ENCODE data around the gene CARD9. TPM values are rescaled to one million over a fixed set of nuclear protein-coding genes. Genes with fewer than 3 reads are reported as not detected.

The CARD9 gene
- total and polyA plus RNA-seq, 2 donors, result 2.8 to 3.5 TPM

- Histone ChIP-seq H3K36me3 (ENCODE audit: control insufficient read depth in 2 of 2, insufficient read depth in 2 of 2, low read length in 1 of 2) (no peaks in the 10 kb centered on the region), H3K27ac (ENCODE audit: low read depth in 1 of 2, low read length in 1 of 2) (no peak overlapping the region), H3K4me3 (ENCODE audit: low read length in 2 of 2) (no peak overlapping the region), H3K9me3 (ENCODE audit: control insufficient read depth in 2 of 2, insufficient read depth in 1 of 2, low read length in 1 of 2) (no peaks in the 10 kb centered on the region), H3K4me1 (ENCODE audit: control insufficient read depth in 2 of 2, insufficient read depth in 2 of 2, low read length in 2 of 2) (peaks cover 20 to 60% of the 10 kb centered on the region in 2 donors), H3K27me3 (ENCODE audit: control insufficient read depth in 2 of 2, insufficient read depth in 1 of 2, low read length in 1 of 2) (peaks cover 0 to 18% of the 10 kb centered on the region in 2 donors)
- DNase-seq (ENCODE audit: low read depth in 6 of 9, low spot score in 9 of 9), result no peak
- WGBS, result 98% methylated on average over 15 of the region's 15 CpGs
Observed at GRCh38 chr9:136331030-136331429, 42.4 kb downstream of the CARD9 start.

DNA sequence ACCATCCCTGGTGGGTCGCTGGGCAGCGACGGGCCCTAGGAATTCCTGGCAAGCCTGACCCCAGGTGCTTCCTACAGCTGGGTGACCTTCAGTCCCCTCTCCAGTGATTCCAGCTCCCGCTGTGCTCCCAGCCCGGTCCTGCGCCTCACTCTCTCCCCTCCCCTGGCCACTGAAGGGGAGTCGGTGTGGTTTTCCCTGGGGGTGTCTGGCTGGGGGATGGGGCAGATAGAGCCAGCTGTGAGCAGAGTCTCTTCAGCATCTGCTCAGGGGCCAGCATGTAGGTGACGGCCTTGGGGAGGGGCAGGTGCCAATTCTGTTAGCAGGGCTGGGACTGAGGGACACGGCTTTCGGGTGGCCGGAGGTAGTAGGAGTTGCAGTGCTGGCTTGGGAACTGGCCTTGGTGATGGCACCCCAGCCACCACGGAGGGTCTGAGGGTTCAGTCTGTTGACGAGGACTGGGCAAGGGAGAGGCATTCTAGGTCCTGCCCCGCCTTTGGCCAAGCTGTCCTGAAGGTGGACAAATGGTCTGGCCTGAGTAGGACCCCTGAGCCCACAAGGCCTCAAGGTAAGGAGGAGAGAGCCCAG, 43.0 kb downstream of the CARD9 start:
- Histone ChIP-seq H3K27ac (ENCODE audit: low read depth in 1 of 2, low read length in 1 of 2) (no peak overlapping the region), H3K36me3 (ENCODE audit: control insufficient read depth in 2 of 2, insufficient read depth in 2 of 2, low read length in 1 of 2) (no peaks in the 10 kb centered on the region), H3K4me1 (ENCODE audit: control insufficient read depth in 2 of 2, insufficient read depth in 2 of 2, low read length in 2 of 2) (peaks cover 24 to 65% of the 10 kb centered on the region in 2 donors), H3K9me3 (ENCODE audit: control insufficient read depth in 2 of 2, insufficient read depth in 1 of 2, low read length in 1 of 2) (no peaks in the 10 kb centered on the region), H3K27me3 (ENCODE audit: control insufficient read depth in 2 of 2, insufficient read depth in 1 of 2, low read length in 1 of 2) (peaks cover 0 to 21% of the 10 kb centered on the region in 2 donors), H3K4me3 (ENCODE audit: low read length in 2 of 2) (no peak overlapping the region)
- no peak for DNase-seq (ENCODE audit: low read depth in 6 of 9, low spot score in 9 of 9)
- WGBS, result 88% methylated on average over 14 of the region's 14 CpGs

GRCh38 chr9:136329636-136330405, 43.6 kb downstream of the CARD9 start:
- Histone ChIP-seq H3K36me3 (ENCODE audit: control insufficient read depth in 2 of 2, insufficient read depth in 2 of 2, low read length in 1 of 2) (no peaks in the 10 kb centered on the region), H3K27ac (ENCODE audit: low read depth in 1 of 2, low read length in 1 of 2) (no peak overlapping the region), H3K4me1 (ENCODE audit: control insufficient read depth in 2 of 2, insufficient read depth in 2 of 2, low read length in 2 of 2) (peaks cover 24 to 71% of the 10 kb centered on the region in 2 donors), H3K9me3 (ENCODE audit: control insufficient read depth in 2 of 2, insufficient read depth in 1 of 2, low read length in 1 of 2) (no peaks in the 10 kb centered on the region), H3K27me3 (ENCODE audit: control insufficient read depth in 2 of 2, insufficient read depth in 1 of 2, low read length in 1 of 2) (peaks cover 0 to 21% of the 10 kb centered on the region in 2 donors), H3K4me3 (ENCODE audit: low read length in 2 of 2) (no peak overlapping the region)
- 93% methylated on average over 23 of the region's 23 CpGs for WGBS
- DNase-seq (ENCODE audit: low read depth in 6 of 9, low spot score in 9 of 9), result no peak

DNA sequence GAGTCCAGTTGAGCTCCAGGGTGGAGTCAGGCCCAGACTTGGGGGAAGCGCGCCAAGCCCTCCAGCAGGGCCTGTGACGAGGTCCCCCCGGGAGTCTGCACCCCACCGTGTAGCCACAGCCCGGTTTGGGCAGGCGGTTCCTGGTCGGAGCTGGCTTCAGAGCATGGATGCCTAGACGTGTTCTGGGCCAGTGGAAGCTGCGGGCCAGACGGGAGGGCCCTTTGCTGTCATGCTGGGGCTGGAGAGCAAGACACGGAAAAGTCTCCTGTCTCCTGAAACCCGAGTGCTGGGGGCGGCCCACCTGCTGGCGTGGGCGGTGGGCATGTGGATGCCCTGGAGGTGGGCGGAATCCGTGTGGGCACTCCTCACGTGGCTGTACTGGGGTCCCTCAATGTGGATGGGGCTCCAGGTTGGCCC, 44.2 kb downstream of the CARD9 start:
- no peak for DNase-seq (ENCODE audit: low read depth in 6 of 9, low spot score in 9 of 9)
- peaks cover 0 to 21% of the 10 kb centered on the region in 2 donors for H3K27me3 ChIP-seq (ENCODE audit: control insufficient read depth in 2 of 2, insufficient read depth in 1 of 2, low read length in 1 of 2)

DNA sequence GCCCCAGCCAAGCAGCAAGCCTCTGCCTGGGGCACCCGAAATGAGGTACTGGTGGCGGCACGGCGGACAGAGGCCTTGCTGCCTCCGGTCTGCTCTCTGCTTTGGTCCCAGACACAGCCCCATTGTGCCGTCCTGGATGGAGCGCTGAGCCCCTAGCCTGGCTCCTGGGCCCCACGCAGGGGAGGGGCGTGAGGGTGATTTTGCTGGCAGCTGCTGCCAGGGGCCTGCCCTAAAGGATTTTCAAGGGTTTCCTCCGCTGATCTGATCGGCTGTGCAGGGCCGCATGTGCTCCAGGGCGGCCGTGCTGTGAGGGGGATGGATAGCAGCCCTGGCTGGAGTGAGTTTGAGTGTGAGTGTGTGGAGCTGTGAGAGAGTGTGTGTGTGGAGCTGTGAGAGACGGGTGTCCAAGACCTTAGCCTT, 44.8 kb downstream of the CARD9 start:
- H3K36me3 ChIP-seq (ENCODE audit: control insufficient read depth in 2 of 2, insufficient read depth in 2 of 2, low read length in 1 of 2), result no peaks in the 10 kb centered on the region
- peaks cover 0 to 21% of the 10 kb centered on the region in 2 donors for H3K27me3 ChIP-seq (ENCODE audit: control insufficient read depth in 2 of 2, insufficient read depth in 1 of 2, low read length in 1 of 2)
- DNase-seq (ENCODE audit: low read depth in 6 of 9, low spot score in 9 of 9), result peak in 1 of 9 donors; percentile 57
- H3K9me3 ChIP-seq (ENCODE audit: control insufficient read depth in 2 of 2, insufficient read depth in 1 of 2, low read length in 1 of 2), result no peaks in the 10 kb centered on the region
- WGBS, result 15% methylated on average over 15 of the region's 15 CpGs
- H3K4me3 ChIP-seq (ENCODE audit: low read length in 2 of 2), result peak overlapping the region; percentile 42 to 70
- peaks cover 24 to 82% of the 10 kb centered on the region in 2 donors for H3K4me1 ChIP-seq (ENCODE audit: control insufficient read depth in 2 of 2, insufficient read depth in 2 of 2, low read length in 2 of 2)
- peak overlapping the region in 1 of 2 donors; percentile 41 for H3K27ac ChIP-seq (ENCODE audit: low read depth in 1 of 2, low read length in 1 of 2)

More for the DNA sequence above, 44.2 kb downstream of the CARD9 start:
- WGBS, result 87% methylated on average over 19 of the region's 19 CpGs
- Histone ChIP-seq H3K4me1 (ENCODE audit: control insufficient read depth in 2 of 2, insufficient read depth in 2 of 2, low read length in 2 of 2) (peaks cover 24 to 77% of the 10 kb centered on the region in 2 donors), H3K27ac (ENCODE audit: low read depth in 1 of 2, low read length in 1 of 2) (no peak overlapping the region), H3K36me3 (ENCODE audit: control insufficient read depth in 2 of 2, insufficient read depth in 2 of 2, low read length in 1 of 2) (no peaks in the 10 kb centered on the region), H3K4me3 (ENCODE audit: low read length in 2 of 2) (peak overlapping the region in 1 of 2 donors; percentile 42), H3K9me3 (ENCODE audit: control insufficient read depth in 2 of 2, insufficient read depth in 1 of 2, low read length in 1 of 2) (no peaks in the 10 kb centered on the region)

DNA sequence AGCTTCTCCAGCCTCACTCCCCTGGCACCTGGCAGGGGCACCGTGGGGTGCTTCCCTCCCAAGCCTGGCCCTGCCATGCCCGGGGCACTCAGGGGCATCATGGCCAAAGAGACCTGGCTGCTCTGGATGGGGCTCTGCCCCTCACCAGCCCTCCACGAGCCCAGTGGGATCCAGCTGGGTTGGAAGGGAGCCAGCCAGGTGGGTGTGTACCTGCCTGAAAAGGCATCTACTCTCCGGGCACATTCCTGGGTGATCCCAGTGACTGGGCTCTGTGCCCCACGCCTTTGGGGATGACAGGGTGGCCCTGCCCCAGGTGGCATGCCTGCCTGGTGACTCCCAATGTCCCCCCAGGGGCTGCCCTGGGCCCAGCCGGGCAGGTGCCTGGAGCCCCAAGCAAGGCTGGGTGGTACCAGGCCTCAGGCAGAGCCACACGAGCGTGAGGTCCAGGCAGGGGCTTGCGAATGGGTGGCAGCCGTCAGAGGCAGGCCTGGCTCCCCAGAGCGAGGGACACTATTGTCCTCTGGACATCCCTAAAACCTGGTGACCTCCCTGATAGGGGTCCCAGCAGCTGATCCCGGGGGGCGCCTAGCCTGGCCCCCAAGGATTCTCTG, 45.4 kb downstream of the CARD9 start:
- H3K4me3 ChIP-seq (ENCODE audit: low read length in 2 of 2), result peak overlapping the region; percentile 42 to 70
- DNase-seq (ENCODE audit: low read depth in 6 of 9, low spot score in 9 of 9), result no peak
- peak overlapping the region in 1 of 2 donors; percentile 41 for H3K27ac ChIP-seq (ENCODE audit: low read depth in 1 of 2, low read length in 1 of 2)
- no peaks in the 10 kb centered on the region for H3K36me3 ChIP-seq (ENCODE audit: control insufficient read depth in 2 of 2, insufficient read depth in 2 of 2, low read length in 1 of 2)
- WGBS, result 22% methylated on average over 13 of the region's 13 CpGs
- peaks cover 0 to 21% of the 10 kb centered on the region in 2 donors for H3K27me3 ChIP-seq (ENCODE audit: control insufficient read depth in 2 of 2, insufficient read depth in 1 of 2, low read length in 1 of 2)
- H3K9me3 ChIP-seq (ENCODE audit: control insufficient read depth in 2 of 2, insufficient read depth in 1 of 2, low read length in 1 of 2), result no peaks in the 10 kb centered on the region
- H3K4me1 ChIP-seq (ENCODE audit: control insufficient read depth in 2 of 2, insufficient read depth in 2 of 2, low read length in 2 of 2), result peaks cover 26 to 82% of the 10 kb centered on the region in 2 donors

DNA sequence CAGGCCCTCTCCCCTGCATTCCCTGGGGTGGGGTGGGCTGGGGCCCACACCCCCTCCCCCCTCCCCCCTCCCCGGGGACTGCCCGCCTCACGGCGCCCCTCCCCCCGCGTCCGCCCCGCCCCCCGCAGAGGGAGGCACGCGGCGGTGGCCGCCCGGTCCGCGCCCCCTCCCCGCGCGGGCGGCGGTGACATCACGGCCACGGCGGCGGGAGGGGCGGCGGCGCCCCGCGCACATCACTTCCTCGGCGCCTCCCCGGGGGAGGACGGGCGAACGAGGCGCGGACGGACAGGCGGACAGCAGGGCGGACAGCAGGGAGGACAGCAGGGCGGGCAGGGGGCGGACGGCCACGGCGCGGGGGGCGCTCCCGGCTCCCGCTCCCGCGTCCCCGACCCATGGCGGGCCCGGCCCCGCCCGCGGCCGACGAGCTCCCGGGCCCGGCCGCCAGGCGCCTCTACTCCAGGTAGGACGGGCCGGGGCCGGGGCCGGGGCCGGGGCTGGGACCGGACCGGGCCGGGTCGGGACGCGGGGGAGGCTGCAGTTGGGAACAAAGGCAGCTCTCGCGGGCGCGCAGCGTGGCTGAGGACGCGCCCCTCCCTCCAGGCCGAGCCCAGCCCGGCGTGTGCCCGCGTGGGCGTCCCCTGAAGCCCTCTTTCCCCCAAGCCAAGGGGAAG, 46.0 kb downstream of the CARD9 start, which contains the start of gene GPSM1:
Gene GPSM1, plus strand, starts transcription at position 236 of the 671 bp plus-strand sequence. Its CDS starts 157 bp downstream, at position 393.
- no peaks in the 10 kb centered on the region for H3K9me3 ChIP-seq (ENCODE audit: control insufficient read depth in 2 of 2, insufficient read depth in 1 of 2, low read length in 1 of 2)
- peaks cover 0 to 21% of the 10 kb centered on the region in 2 donors for H3K27me3 ChIP-seq (ENCODE audit: control insufficient read depth in 2 of 2, insufficient read depth in 1 of 2, low read length in 1 of 2)
- H3K4me3 ChIP-seq (ENCODE audit: low read length in 2 of 2), result peak within 1 kb of the TSS; percentile 42 to 70
- peak within 1 kb of the TSS in 1 of 2 donors; percentile 78 for H3K27ac ChIP-seq (ENCODE audit: low read depth in 1 of 2, low read length in 1 of 2)
- peaks cover 26 to 82% of the 10 kb centered on the region in 2 donors for H3K4me1 ChIP-seq (ENCODE audit: control insufficient read depth in 2 of 2, insufficient read depth in 2 of 2, low read length in 2 of 2)
- peak in 2 of 9 donors; percentile 47 for DNase-seq (ENCODE audit: low read depth in 6 of 9, low spot score in 9 of 9)
- H3K36me3 ChIP-seq (ENCODE audit: control insufficient read depth in 2 of 2, insufficient read depth in 2 of 2, low read length in 1 of 2), result no peaks in the 10 kb centered on the region
- WGBS, result under 1% methylated on average over 79 of the region's 88 CpGs

DNA sequence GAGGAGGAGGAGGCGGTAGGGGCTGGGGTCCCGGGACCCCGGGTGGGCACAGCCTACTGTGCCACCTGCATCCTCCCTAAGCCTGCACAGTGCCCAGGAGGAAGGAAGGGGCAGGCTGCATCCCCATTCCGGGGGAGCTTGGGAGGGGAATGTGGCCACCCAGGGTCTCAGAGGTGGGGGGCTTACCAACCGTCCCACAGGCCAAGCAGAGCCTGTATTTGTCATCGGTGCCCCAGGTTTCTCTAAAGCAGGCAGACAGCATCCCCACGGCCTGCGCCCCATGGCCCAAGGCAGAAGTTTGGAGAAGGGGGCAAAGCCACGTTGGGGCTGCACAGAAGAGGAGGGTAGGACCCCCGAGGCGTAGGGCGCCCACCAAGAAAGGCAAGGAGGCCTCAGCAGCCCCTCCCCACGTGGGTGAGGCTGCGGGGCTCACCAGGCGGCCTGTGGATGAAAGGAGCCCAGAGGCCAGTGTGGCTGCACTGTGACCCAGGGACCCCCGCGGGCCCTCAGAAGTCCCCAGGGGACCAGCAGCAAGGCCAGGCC, 46.6 kb downstream of the CARD9 start:
- DNase-seq (ENCODE audit: low read depth in 6 of 9, low spot score in 9 of 9), result no peak
- peaks cover 26 to 81% of the 10 kb centered on the region in 2 donors for H3K4me1 ChIP-seq (ENCODE audit: control insufficient read depth in 2 of 2, insufficient read depth in 2 of 2, low read length in 2 of 2)
- 18% methylated on average over 17 of the region's 17 CpGs for WGBS

More for the DNA sequence above, 46.6 kb downstream of the CARD9 start:
- Histone ChIP-seq H3K27me3 (ENCODE audit: control insufficient read depth in 2 of 2, insufficient read depth in 1 of 2, low read length in 1 of 2) (peaks cover 0 to 21% of the 10 kb centered on the region in 2 donors), H3K4me3 (ENCODE audit: low read length in 2 of 2) (peak overlapping the region; percentile 8 to 70), H3K9me3 (ENCODE audit: control insufficient read depth in 2 of 2, insufficient read depth in 1 of 2, low read length in 1 of 2) (no peaks in the 10 kb centered on the region), H3K36me3 (ENCODE audit: control insufficient read depth in 2 of 2, insufficient read depth in 2 of 2, low read length in 1 of 2) (no peaks in the 10 kb centered on the region), H3K27ac (ENCODE audit: low read depth in 1 of 2, low read length in 1 of 2) (peak overlapping the region in 1 of 2 donors; percentile 78)

Data from thymus (tissue), 11 donors.